Measurements from ENCODE around the gene PPP6R3. TPM values are rescaled to one million over a fixed set of nuclear protein-coding genes. Genes with fewer than 3 reads are reported as not detected.

PPP6R3 gene
- total RNA-seq, 1 experiment from 2014 or later = 153 TPM

DNA sequence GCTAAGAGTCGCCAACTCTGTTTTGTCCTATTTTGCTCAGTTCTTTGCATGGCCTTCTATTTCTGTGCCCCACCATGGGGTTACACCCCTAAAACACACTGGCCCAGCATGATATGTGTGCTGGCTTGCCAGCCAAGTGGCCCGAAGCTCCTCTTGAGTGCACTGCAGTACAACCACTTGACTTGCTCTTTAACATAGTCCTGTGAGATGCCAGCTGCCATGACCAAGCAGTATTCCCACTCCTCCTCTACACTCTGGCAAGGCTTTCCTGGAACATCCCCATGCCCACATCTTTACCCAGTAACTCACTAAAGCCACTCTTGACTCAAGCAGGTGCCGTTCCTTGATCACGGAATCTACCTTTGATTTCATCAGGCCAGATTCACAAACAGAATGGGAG lies 120.9 kb downstream of the PPP6R3 start:
- Histone ChIP-seq H3K4me3 (ENCODE audit: low read depth, low read length, poor library complexity, severe bottlenecking) (no peak overlapping the region), H3K27ac (ENCODE audit: low read depth, low read length, poor library complexity, severe bottlenecking) (no peak overlapping the region), H3K36me3 (ENCODE audit: insufficient read depth, low read length, poor library complexity, severe bottlenecking) (peaks cover 63% of the 10 kb centered on the region), H3K4me1 (ENCODE audit: insufficient read depth, low read length, poor library complexity, severe bottlenecking) (no peaks in the 10 kb centered on the region), H3K27me3 (replicated peaks; ENCODE audit: insufficient read depth, low read depth, low read length, poor library complexity) (no peaks in the 10 kb centered on the region), H3K9me3 (ENCODE audit: low read depth, low read length, poor library complexity, severe bottlenecking) (no peaks in the 10 kb centered on the region)
- ChIA-PET CTCF (no interaction called here), POLR2A (ENCODE audit: low non-redundant PET) (no interaction called here)
- no peak for TF ChIP-seq EZH2 (IDR thresholded peaks at IDR 0.05; ENCODE audit: borderline replicate concordance, low read depth, low read length, poor library complexity, severe bottlenecking)
- TF ChIP-seq, protein P1, sequence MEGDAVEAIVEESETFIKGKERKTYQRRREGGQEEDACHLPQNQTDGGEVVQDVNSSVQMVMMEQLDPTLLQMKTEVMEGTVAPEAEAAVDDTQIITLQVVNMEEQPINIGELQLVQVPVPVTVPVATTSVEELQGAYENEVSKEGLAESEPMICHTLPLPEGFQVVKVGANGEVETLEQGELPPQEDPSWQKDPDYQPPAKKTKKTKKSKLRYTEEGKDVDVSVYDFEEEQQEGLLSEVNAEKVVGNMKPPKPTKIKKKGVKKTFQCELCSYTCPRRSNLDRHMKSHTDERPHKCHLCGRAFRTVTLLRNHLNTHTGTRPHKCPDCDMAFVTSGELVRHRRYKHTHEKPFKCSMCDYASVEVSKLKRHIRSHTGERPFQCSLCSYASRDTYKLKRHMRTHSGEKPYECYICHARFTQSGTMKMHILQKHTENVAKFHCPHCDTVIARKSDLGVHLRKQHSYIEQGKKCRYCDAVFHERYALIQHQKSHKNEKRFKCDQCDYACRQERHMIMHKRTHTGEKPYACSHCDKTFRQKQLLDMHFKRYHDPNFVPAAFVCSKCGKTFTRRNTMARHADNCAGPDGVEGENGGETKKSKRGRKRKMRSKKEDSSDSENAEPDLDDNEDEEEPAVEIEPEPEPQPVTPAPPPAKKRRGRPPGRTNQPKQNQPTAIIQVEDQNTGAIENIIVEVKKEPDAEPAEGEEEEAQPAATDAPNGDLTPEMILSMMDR (conservative IDR thresholded peaks at IDR 0.05; ENCODE audit: low read depth, low read length) = no peak
- DNase-seq (ENCODE audit: low spot score) = no peak
- intact Hi-C loops (cut with micrococcal nuclease; ENCODE audit: unreplicated experiment) = no loop called here
- BruUV-seq (replicated peaks) = no TSS peak

DNA sequence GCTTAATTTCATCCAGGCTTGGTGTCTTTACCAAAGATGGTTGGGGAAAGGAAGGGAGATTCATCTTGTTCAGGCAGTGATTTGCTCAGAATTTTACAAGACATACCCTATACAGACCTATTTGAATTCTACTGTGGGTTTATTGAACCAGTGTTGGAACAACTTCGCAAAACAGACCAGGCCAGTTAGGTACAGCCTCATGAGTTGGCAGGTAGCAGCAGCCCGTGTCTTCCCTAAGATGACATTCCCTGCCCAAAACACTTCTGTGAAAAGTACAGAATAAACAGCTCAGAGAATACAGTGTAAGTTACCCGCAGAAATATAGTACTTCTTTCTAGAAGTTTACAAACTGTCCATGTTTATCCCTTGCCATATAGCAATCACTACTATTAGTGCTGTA lies 121.3 kb downstream of the PPP6R3 start:
- TF ChIP-seq EZH2 (IDR thresholded peaks at IDR 0.05; ENCODE audit: borderline replicate concordance, low read depth, low read length, poor library complexity, severe bottlenecking) = no peak
- TF ChIP-seq, protein P1 (conservative IDR thresholded peaks at IDR 0.05; ENCODE audit: low read depth, low read length) = no peak
- DNase-seq (ENCODE audit: low spot score) = no peak
- CTCF ChIA-PET = no interaction called here
- Histone ChIP-seq H3K36me3 (ENCODE audit: insufficient read depth, low read length, poor library complexity, severe bottlenecking) (peaks cover 62% of the 10 kb centered on the region), H3K4me1 (ENCODE audit: insufficient read depth, low read length, poor library complexity, severe bottlenecking) (no peaks in the 10 kb centered on the region), H3K27ac (ENCODE audit: low read depth, low read length, poor library complexity, severe bottlenecking) (no peak overlapping the region), H3K9me3 (ENCODE audit: low read depth, low read length, poor library complexity, severe bottlenecking) (no peaks in the 10 kb centered on the region), H3K4me3 (ENCODE audit: low read depth, low read length, poor library complexity, severe bottlenecking) (no peak overlapping the region), H3K27me3 (replicated peaks; ENCODE audit: insufficient read depth, low read depth, low read length, poor library complexity) (no peaks in the 10 kb centered on the region)
- intact Hi-C loops (cut with micrococcal nuclease; ENCODE audit: unreplicated experiment) = no loop called here
- no TSS peak for BruUV-seq (replicated peaks)
- POLR2A ChIA-PET (ENCODE audit: low non-redundant PET) = no interaction called here

- peaks cover 63% of the 10 kb centered on the region for H3K36me3 ChIP-seq (ENCODE audit: insufficient read depth, low read length, poor library complexity, severe bottlenecking)
- H3K27me3 ChIP-seq (replicated peaks; ENCODE audit: insufficient read depth, low read depth, low read length, poor library complexity) = no peaks in the 10 kb centered on the region
- ChIA-PET POLR2A (ENCODE audit: low non-redundant PET) (no interaction called here), CTCF (interaction anchor here (0.6 kb wide), 1 partner anchor 65 kb away, joined by 3 read pairs; no protein-coding TSS in a partner anchor)
- no peak overlapping the region for H3K4me3 ChIP-seq (ENCODE audit: low read depth, low read length, poor library complexity, severe bottlenecking)
- no peak overlapping the region for H3K27ac ChIP-seq (ENCODE audit: low read depth, low read length, poor library complexity, severe bottlenecking)
- no TSS peak for BruUV-seq (replicated peaks)
- no peak for DNase-seq (ENCODE audit: low spot score)
- H3K9me3 ChIP-seq (ENCODE audit: low read depth, low read length, poor library complexity, severe bottlenecking) = no peaks in the 10 kb centered on the region
- intact Hi-C loops (cut with micrococcal nuclease; ENCODE audit: unreplicated experiment) = no loop called here
- no peak for TF ChIP-seq EZH2 (IDR thresholded peaks at IDR 0.05; ENCODE audit: borderline replicate concordance, low read depth, low read length, poor library complexity, severe bottlenecking)
- TF ChIP-seq, protein P1 (conservative IDR thresholded peaks at IDR 0.05; ENCODE audit: low read depth, low read length) = no peak
- H3K4me1 ChIP-seq (ENCODE audit: insufficient read depth, low read length, poor library complexity, severe bottlenecking) = no peaks in the 10 kb centered on the region
Observed at GRCh38 chr11:68582416-68583040, 122.0 kb downstream of the PPP6R3 start.
